PC-3 (cell line): ENCODE measurements around the gene SPHK2. TPM values are rescaled to one million over a fixed set of nuclear protein-coding genes. Genes with fewer than 3 reads are reported as not detected.

Experiments
- ATAC-seq: fragments of 200-7000 bp; cut with Tn5 transposase; 2 replicates; pipeline ENCODE4 v1.9.1; 2020; ENCODE audit warnings: mild to moderate bottlenecking, moderate library complexity
- BruUV-seq: library from RNA; stranded (reverse); fragments of 400-500 nt; replicated peaks from 2 replicates; lab custom pipeline; 2021; lab: Mats Ljungman, UMichigan
- CTCF ChIA-PET: fragments of 300-600 bp; sonication (Branson Sonifier 250); formaldehyde crosslinking; loops from one replicate; lab custom pipeline; 2022; ENCODE audit warnings: antibody characterized with exemption; lab: Charles Lee
- POLR2A ChIA-PET: fragments of 300-600 bp; sonication (Branson Sonifier 250); formaldehyde crosslinking; loops from one replicate; lab custom pipeline; 2022; ENCODE audit warnings: antibody characterized with exemption; ENCODE audit not compliant: unreplicated experiment; lab: Charles Lee
- DNase-seq: peaks from one replicate; pipeline ENCODE4 v3.0.0-alpha.2; 2015
- H2AFZ ChIP-seq: fragments of 300-600 bp; sonication (generic); 2 replicates; pipeline ENCODE4 v1.6.0; 2016; ENCODE audit warnings: antibody characterized with exemption, low read length
- H3F3A ChIP-seq: fragments of 300-600 bp; sonication (generic); one replicate; pipeline ENCODE4 v1.6.0; 2017; ENCODE audit warnings: antibody characterized with exemption, low read length, control low read depth, mild to moderate bottlenecking; ENCODE audit not compliant: unreplicated experiment
- H3K27ac ChIP-seq: fragments of 300-600 bp; sonication (generic); 2 replicates; pipeline ENCODE4 v1.5.1; 2016; ENCODE audit warnings: mild to moderate bottlenecking, low read length
- H3K27me3 ChIP-seq: fragments of 300-600 bp; sonication (generic); 2 replicates; pipeline ENCODE4 v1.6.1; 2016; ENCODE audit warnings: low read length, mixed read lengths
- H3K36me3 ChIP-seq: fragments of 300-600 bp; sonication (generic); 2 replicates; pipeline ENCODE4 v1.6.1; 2016; ENCODE audit warnings: low read depth, mixed run types, low read length, mixed read lengths
- H3K4me1 ChIP-seq: fragments of 300-600 bp; sonication (generic); 2 replicates; pipeline ENCODE4 v1.5.1; 2016; ENCODE audit warnings: low read length; ENCODE audit not compliant: insufficient read depth
- H3K4me2 ChIP-seq: fragments of 300-600 bp; sonication (generic); 2 replicates; pipeline ENCODE4 v1.6.0; 2016; ENCODE audit warnings: low read length
- H3K4me3 ChIP-seq: fragments of 300-600 bp; sonication (generic); 2 replicates; pipeline ENCODE4 v1.5.1; 2016; ENCODE audit warnings: mild to moderate bottlenecking, low read length, mixed read lengths
- H3K79me2 ChIP-seq: fragments of 300-600 bp; sonication (generic); 2 replicates; pipeline ENCODE4 v1.6.1; 2017; ENCODE audit warnings: low read length, mixed read lengths
- H3K9ac ChIP-seq: fragments of 300-600 bp; sonication (generic); 2 replicates; pipeline ENCODE4 v1.6.0; 2016; ENCODE audit warnings: mild to moderate bottlenecking, low read length
- H3K9me2 ChIP-seq: fragments of 300-600 bp; sonication (generic); replicated peaks from 2 replicates; pipeline ENCODE4 v1.6.1; 2016; ENCODE audit warnings: mixed run types, low read length, mixed read lengths
- H3K9me3 ChIP-seq: fragments of 300-600 bp; sonication (generic); 2 replicates; pipeline ENCODE4 v1.6.1; 2016; ENCODE audit warnings: low read length, mixed read lengths
- H4K20me1 ChIP-seq: fragments of 300-600 bp; sonication (generic); 2 replicates; pipeline ENCODE4 v1.6.1; 2016; ENCODE audit warnings: low read length, mixed read lengths
- CTCF ChIP-seq: fragments of 300-600 bp; sonication (generic); conservative IDR thresholded peaks from 2 replicates; pipeline ENCODE4 v1.5.1; 2017; ENCODE audit warnings: antibody characterized with exemption, low read depth, mild to moderate bottlenecking, low read length
- EZH2 ChIP-seq: fragments of 300-600 bp; sonication (generic); IDR thresholded peaks from one replicate; pipeline ENCODE4 v1.6.1; 2017; ENCODE audit warnings: antibody characterized with exemption, mild to moderate bottlenecking, low read length; ENCODE audit not compliant: unreplicated experiment
- EZH2phosphoT487 ChIP-seq: fragments of 300-600 bp; sonication (generic); IDR thresholded peaks from 2 replicates; pipeline ENCODE4 v1.6.1; 2018; ENCODE audit warnings: mild to moderate bottlenecking, antibody characterized with exemption, low read length, borderline replicate concordance
- intact Hi-C: fragments of 100-400 bp; cut with micrococcal nuclease; formaldehyde crosslinking; loops from 2 replicates; pipeline ENCODE4 v1.9.0; 2023
- total RNA-seq: library from RNA; depleted of rRNA; stranded (reverse); fragments of >200 nt; gene quantifications from 2 replicates; pipeline ENCODE4 v1.2.3, GENCODE V29; 2014

SPHK2 gene
- total RNA-seq, 1 experiment from 2014 or later, result 8.5 TPM

DNA sequence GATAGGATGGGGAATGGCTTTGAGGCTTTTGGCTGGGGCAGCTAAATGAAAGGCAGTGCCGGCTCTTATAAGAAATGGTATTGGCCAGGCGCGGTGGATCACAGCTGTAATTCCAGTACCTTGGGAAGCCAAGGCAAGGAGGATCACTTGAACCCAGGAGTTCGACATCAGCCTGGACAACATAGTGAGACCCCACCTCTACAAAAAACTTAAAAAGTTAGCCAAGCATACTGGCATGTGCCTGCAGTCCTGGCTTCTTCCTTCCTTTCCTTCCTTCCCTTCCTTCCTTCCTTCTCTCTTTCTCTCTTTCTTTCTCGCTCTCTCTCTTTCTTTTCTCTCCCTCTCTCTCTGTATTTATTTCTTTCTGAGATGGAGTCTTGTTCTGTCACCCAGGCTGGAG, 23.6 kb downstream of the SPHK2 start:
- no peaks in the 10 kb centered on the region for H3K27me3 ChIP-seq
- H3K9me2 ChIP-seq, result no peaks in the 10 kb centered on the region
- H3K4me2 ChIP-seq, result no peak overlapping the region
- intact Hi-C loops, result no loop called here
- H2AFZ ChIP-seq, result no peak overlapping the region
- TF ChIP-seq EZH2 (no peak), CTCF (no peak), EZH2phosphoT487 (no peak)
- ATAC-seq (no peak), DNase-seq (no peak)
- H3K9ac ChIP-seq, result no peak overlapping the region
- BruUV-seq, result no TSS peak
- no peaks in the 10 kb centered on the region for H4K20me1 ChIP-seq
- H3F3A ChIP-seq, result no peaks in the 10 kb centered on the region
- H3K9me3 ChIP-seq, result no peaks in the 10 kb centered on the region
- no peak overlapping the region for H3K4me3 ChIP-seq
- H3K4me1 ChIP-seq, result peaks cover 8% of the 10 kb centered on the region; the same call in 1 of the 2 replicates
- H3K36me3 ChIP-seq, result no peaks in the 10 kb centered on the region
- no peak overlapping the region for H3K27ac ChIP-seq
- ChIA-PET CTCF (no interaction called here), POLR2A (no interaction called here)
- H3K79me2 ChIP-seq, result no peaks in the 10 kb centered on the region

DNA sequence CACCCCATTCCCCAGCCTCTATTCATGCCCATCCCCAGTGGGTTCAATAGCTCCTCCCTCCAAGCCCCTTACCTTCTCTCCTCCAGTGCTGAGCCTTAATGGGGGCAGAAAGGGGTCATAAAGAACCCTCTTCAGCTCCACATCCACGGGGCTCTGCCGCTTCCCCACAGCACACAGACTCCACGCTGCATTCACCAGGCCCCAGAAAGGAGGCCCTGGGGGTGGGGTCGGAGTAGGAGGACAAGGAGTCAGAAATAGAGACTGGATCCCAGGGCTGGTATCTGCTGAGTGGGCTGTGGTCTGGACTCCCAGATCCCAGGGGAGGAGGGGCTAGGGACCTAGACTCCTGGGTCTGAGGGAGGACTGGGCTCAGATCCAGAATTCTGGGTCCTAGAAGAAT, 25.0 kb downstream of the SPHK2 start:
- no peaks in the 10 kb centered on the region for H3F3A ChIP-seq
- CTCF ChIA-PET, result no interaction called here

More for the DNA sequence above, 25.0 kb downstream of the SPHK2 start:
- no peak overlapping the region for H3K9ac ChIP-seq
- POLR2A ChIA-PET, result interaction anchor here (0.6 kb wide), 1 partner anchor 25 kb away, joined by 3 read pairs; the partner anchor contains the start of genes RPL18 and SPHK2
- no peaks in the 10 kb centered on the region for H3K36me3 ChIP-seq
- TF ChIP-seq EZH2phosphoT487, result no peak
- TF ChIP-seq EZH2, result no peak
- no peak for TF ChIP-seq CTCF
- H3K4me3 ChIP-seq, result no peak overlapping the region
- no peaks in the 10 kb centered on the region for H3K9me3 ChIP-seq
- no peaks in the 10 kb centered on the region for H3K79me2 ChIP-seq
- H3K9me2 ChIP-seq, result no peaks in the 10 kb centered on the region
- no peaks in the 10 kb centered on the region for H4K20me1 ChIP-seq
- no TSS peak for BruUV-seq
- no peak overlapping the region for H3K27ac ChIP-seq
- H2AFZ ChIP-seq, result no peak overlapping the region
- intact Hi-C loops, result no loop called here
- no peak overlapping the region for H3K4me2 ChIP-seq
- no peaks in the 10 kb centered on the region for H3K27me3 ChIP-seq
- ATAC-seq (no peak), DNase-seq (no peak)
- peaks cover 6% of the 10 kb centered on the region; the same call in 1 of the 2 replicates for H3K4me1 ChIP-seq
